ENCODE results near the gene MACROD2.

The MACROD2 gene

GRCh38 chr20:14633507-14633906 lies 638.2 kb downstream of the MACROD2 start:
- H3K4me3 ChIP-seq (ENCODE audit: low read length), result no peak overlapping the region
- no peak for TF ChIP-seq ZNF274 (IDR thresholded peaks at IDR 0.05; ENCODE audit: low read depth, low read length)

- TF ChIP-seq ZNF274 (IDR thresholded peaks at IDR 0.05; ENCODE audit: low read depth, low read length), result no peak
- H3K4me3 ChIP-seq (ENCODE audit: low read length), result no peak overlapping the region
Measured at GRCh38 chr20:14634665-14635064, 639.3 kb downstream of the MACROD2 start.

DNA sequence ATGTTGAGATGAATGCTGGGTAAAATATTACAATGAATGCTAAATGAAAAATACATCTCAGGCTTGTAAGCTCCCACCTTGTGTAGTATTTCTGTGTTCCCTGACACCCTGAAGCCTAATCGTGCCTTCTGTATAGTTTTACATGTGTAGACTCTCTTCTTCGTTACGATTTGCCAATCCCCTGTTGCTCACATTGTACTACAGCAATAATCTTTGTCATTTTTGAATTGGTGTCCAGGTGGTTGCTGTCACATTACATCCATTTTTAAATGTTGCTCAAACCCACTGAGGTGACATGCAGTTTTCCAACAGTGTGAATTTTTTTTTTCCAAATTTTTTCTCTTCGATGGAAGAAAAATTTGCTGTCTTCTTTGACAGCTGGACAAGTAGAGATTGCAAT lies 642.1 kb downstream of the MACROD2 start:
- TF ChIP-seq ZNF274 (IDR thresholded peaks at IDR 0.05; ENCODE audit: low read depth, low read length), result no peak
- no peak overlapping the region for H3K4me3 ChIP-seq (ENCODE audit: low read length)

DNA sequence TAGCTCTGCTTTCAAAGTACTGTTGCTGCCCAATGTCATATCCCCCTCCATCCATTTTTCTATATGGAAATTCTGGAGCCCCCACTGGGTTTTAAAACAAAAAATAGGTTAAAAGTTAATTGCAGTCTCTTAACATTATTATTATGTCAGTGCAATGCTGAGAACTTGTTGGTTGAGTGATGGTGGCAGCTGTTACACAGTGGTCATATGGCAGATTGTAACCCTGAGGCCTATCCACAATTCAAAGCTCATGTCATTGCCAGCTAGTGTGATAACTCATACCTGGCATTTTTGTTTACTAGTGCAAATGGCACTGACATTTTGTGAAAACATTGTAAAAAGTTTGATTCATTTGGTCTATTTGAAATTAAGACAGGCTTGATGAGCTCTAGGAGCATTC lies 647.8 kb downstream of the MACROD2 start:
- no peak for TF ChIP-seq ZNF274 (IDR thresholded peaks at IDR 0.05; ENCODE audit: low read depth, low read length)

DNA sequence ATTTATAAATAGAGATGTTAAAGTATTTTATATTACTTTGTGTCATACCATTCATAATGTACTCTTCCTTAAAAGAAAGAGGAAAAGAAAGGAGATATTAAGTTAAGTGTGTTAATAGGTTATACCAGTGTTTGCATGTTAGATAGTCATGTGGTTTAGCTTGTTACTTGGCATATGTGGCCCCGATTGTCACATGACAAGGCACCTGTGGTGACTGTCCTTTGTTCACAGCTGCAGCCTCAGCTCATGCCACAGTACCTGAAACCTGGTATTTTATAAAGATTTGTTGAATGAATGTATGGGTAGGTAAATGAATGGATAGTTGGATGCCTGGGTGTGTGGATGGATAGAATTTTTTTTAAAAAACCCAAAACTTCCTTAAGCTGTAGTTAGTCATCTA lies 648.2 kb downstream of the MACROD2 start:
- no peak overlapping the region for H3K4me3 ChIP-seq (ENCODE audit: low read length)
- TF ChIP-seq ZNF274 (IDR thresholded peaks at IDR 0.05; ENCODE audit: low read depth, low read length), result no peak

More for the DNA sequence above, 647.8 kb downstream of the MACROD2 start:
- H3K4me3 ChIP-seq (ENCODE audit: low read length), result no peak overlapping the region

DNA sequence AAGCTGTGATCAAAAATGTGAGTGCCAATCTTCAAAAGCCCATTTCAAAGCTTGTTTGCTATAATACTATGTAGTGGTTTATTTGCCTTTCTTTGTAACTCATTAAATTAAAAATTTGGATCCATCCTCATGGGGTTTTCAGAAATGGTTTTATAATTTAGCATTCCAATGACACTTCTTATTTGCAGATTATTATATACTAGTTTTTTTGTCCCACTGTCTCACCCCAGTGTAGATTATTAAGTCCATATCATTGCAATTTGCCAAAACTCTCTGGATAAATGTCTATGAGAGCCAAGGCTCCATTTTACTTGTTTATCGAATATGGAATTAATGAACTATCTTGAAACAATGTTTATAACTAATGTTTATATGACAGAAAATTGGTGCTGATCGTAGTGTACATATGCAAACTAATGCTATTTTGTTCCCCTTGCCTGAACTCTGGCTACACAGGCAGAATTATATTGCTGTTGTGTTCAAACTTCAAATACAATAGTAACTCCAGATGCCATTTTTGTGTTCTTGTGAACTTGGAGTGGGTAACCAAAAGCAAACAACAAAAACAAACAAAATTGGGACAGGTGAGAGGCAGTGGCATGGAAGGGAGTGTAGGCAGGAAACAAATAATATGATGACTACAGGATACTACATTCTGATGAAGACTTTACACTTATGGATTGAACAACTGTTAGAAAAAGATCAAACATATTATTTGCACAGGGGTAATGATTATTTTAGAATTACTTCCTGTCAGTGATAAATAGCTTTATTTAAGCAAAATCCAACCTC lies 649.2 kb downstream of the MACROD2 start:
- H3K4me3 ChIP-seq (ENCODE audit: low read length), result no peak overlapping the region
- TF ChIP-seq ZNF274 (IDR thresholded peaks at IDR 0.05; ENCODE audit: low read depth, low read length), result no peak

- no peak for TF ChIP-seq ZNF274 (IDR thresholded peaks at IDR 0.05; ENCODE audit: low read depth, low read length)
- no peak overlapping the region for H3K4me3 ChIP-seq (ENCODE audit: low read length)
Measured at GRCh38 chr20:14647016-14647415, 651.7 kb downstream of the MACROD2 start.

- TF ChIP-seq ZNF274 (IDR thresholded peaks at IDR 0.05; ENCODE audit: low read depth, low read length), result no peak
Measured at GRCh38 chr20:14649662-14650061, 654.3 kb downstream of the MACROD2 start.

GRCh38 chr20:14657266-14658005 lies 662.1 kb downstream of the MACROD2 start:
- TF ChIP-seq ZNF274 (IDR thresholded peaks at IDR 0.05; ENCODE audit: low read depth, low read length), result no peak

More at GRCh38 chr20:14649662-14650061, 654.3 kb downstream of the MACROD2 start:
- H3K4me3 ChIP-seq (ENCODE audit: low read length), result no peak overlapping the region

DNA sequence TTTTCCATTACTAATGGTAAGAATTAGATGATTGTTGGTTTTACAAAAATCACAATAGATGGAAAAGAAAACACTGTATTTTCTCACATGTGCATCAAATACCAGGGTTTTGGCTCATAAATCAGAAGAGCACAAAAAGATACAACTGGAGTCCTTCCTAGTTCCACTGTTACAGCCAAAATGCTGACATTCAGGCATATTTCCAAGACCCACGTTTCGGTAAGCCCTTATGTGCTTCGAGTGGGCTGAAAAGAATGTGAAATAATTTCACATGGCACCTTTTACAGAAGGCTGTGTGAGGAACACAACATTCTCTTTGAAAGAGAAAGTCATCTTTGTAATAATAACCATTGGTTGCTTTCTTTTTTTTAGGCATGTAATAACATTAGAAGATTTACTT lies 668.8 kb downstream of the MACROD2 start:
- TF ChIP-seq ZNF274 (IDR thresholded peaks at IDR 0.05; ENCODE audit: low read depth, low read length), result no peak
- no peak overlapping the region for H3K4me3 ChIP-seq (ENCODE audit: low read length)

More at GRCh38 chr20:14657266-14658005, 662.1 kb downstream of the MACROD2 start:
- no peak overlapping the region for H3K4me3 ChIP-seq (ENCODE audit: low read length)

GRCh38 chr20:14666696-14667095 lies 671.4 kb downstream of the MACROD2 start:
- no peak for TF ChIP-seq ZNF274 (IDR thresholded peaks at IDR 0.05; ENCODE audit: low read depth, low read length)
- H3K4me3 ChIP-seq (ENCODE audit: low read length), result no peak overlapping the region

DNA sequence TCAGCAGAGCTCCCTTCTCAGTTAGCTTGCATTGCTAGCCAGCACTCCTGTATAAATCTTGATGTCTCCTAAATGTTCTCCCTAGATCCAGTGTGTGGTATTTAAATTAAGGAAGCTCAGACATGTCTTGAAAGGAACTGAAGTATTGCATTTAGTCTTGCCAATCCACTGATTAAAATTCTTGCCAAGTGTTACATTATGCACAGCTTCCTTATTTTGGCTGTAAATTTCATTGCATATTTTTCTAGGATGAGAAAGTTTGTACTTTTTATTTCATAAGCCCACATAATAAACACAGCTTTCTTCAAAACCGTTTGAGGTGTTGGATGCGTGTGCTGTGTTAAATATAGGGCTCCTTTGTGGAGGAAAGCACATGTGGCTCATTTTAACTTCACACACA lies 671.9 kb downstream of the MACROD2 start:
- TF ChIP-seq ZNF274 (IDR thresholded peaks at IDR 0.05; ENCODE audit: low read depth, low read length), result no peak

GRCh38 chr20:14672066-14672465 lies 676.8 kb downstream of the MACROD2 start:
- H3K4me3 ChIP-seq (ENCODE audit: low read length), result no peak overlapping the region
- no peak for TF ChIP-seq ZNF274 (IDR thresholded peaks at IDR 0.05; ENCODE audit: low read depth, low read length)

More for the DNA sequence above, 671.9 kb downstream of the MACROD2 start:
- H3K4me3 ChIP-seq (ENCODE audit: low read length), result no peak overlapping the region

GRCh38 chr20:14673164-14673563 lies 677.8 kb downstream of the MACROD2 start:
- TF ChIP-seq ZNF274 (IDR thresholded peaks at IDR 0.05; ENCODE audit: low read depth, low read length), result no peak

DNA sequence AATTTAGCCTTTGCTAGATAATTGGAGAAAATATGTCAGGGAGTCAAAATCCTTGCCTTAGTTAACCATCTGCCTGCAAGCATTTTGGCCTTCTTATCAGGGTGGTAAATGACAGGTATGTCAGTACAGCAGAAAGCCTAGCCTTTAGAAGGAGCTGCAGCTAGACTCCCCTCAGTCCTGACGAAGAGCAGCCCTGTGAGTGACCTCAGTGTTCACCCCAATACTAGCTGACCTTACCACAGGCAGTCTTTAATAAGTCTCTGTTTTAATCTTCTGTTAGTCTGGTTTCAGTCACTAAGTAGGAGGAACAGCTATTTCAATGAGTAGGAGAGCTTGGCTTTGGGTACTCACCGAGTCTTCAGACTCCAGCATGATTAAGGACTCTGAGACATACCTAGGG lies 682.1 kb downstream of the MACROD2 start:
- no peak for TF ChIP-seq ZNF274 (IDR thresholded peaks at IDR 0.05; ENCODE audit: low read depth, low read length)
- H3K4me3 ChIP-seq (ENCODE audit: low read length), result no peak overlapping the region

More at GRCh38 chr20:14673164-14673563, 677.8 kb downstream of the MACROD2 start:
- H3K4me3 ChIP-seq (ENCODE audit: low read length), result no peak overlapping the region

Measured in GM08714 (cell line).